Osteoblast (primary cell): ENCODE measurements around the gene NPB. TPM values are rescaled to one million over a fixed set of nuclear protein-coding genes. Genes with fewer than 3 reads are reported as not detected.

Source experiments
- DNase-seq: peaks from one replicate; pipeline ENCODE4 v3.0.0; 2011; ENCODE audit warnings: low spot score, mixed read lengths; ENCODE audit not compliant: insufficient read length; ENCODE audit errors: missing footprints
- H2AFZ ChIP-seq: 2 replicates; pipeline ENCODE4 v1.6.0; 2011; ENCODE audit warnings: mild to moderate bottlenecking, low read length
- H3K27ac ChIP-seq: 2 replicates; pipeline ENCODE4 v1.5.1; 2011; ENCODE audit warnings: mild to moderate bottlenecking, low read depth, low read length, moderate library complexity
- H3K27me3 ChIP-seq: 2 replicates; pipeline ENCODE4 v1.6.0; 2012; ENCODE audit warnings: mild to moderate bottlenecking, control low read depth, inconsistent platforms, low read length, moderate library complexity; ENCODE audit not compliant: insufficient read depth
- H3K36me3 ChIP-seq: 2 replicates; pipeline ENCODE4 v1.5.1; 2011; ENCODE audit warnings: mild to moderate bottlenecking, low read length, control low read depth, moderate library complexity; ENCODE audit not compliant: insufficient read depth
- H3K4me1 ChIP-seq: 2 replicates; pipeline ENCODE4 v1.5.1; 2011; ENCODE audit warnings: mild to moderate bottlenecking, low read length, control low read depth, moderate library complexity; ENCODE audit not compliant: insufficient read depth
- H3K4me2 ChIP-seq: 2 replicates; pipeline ENCODE4 v1.6.0; 2011; ENCODE audit warnings: mild to moderate bottlenecking, low read length; ENCODE audit not compliant: insufficient read depth
- H3K4me3 ChIP-seq: fragments of 200-600 bp; sonication (generic); 3 replicates; pipeline ENCODE4 v1.5.1; 2012; ENCODE audit warnings: mild to moderate bottlenecking, low read length, inconsistent platforms; ENCODE audit not compliant: insufficient read depth
- H3K79me2 ChIP-seq: 2 replicates; pipeline ENCODE4 v1.6.0; 2012; ENCODE audit warnings: mild to moderate bottlenecking, low read length, control low read depth, inconsistent platforms; ENCODE audit not compliant: insufficient read depth
- H3K9me3 ChIP-seq: 2 replicates; pipeline ENCODE4 v1.5.1; 2011; ENCODE audit warnings: low read depth, low read length, control low read depth
- H4K20me1 ChIP-seq: 2 replicates; pipeline ENCODE4 v1.6.0; 2012; ENCODE audit warnings: mild to moderate bottlenecking, low read length, control low read depth; ENCODE audit not compliant: insufficient read depth
- CTCF ChIP-seq: IDR thresholded peaks from 2 replicates; pipeline ENCODE4 v1.5.1; 2011; ENCODE audit warnings: mild to moderate bottlenecking, low read depth, low read length, moderate library complexity; ENCODE audit errors: extremely low read depth
- total RNA-seq: library from RNA; depleted of rRNA; stranded (reverse); fragments of >200 nt; gene quantifications from 2 replicates; pipeline ENCODE4 v1.2.3, GENCODE V29; 2012

NPB gene
- total RNA-seq, 1 donor, result under 0.01 TPM

- H3K79me2 ChIP-seq, result peaks cover 7% of the 10 kb centered on the region
- no peak for TF ChIP-seq CTCF
- no peak overlapping the region for H3K27ac ChIP-seq
- H3K4me2 ChIP-seq, result no peak overlapping the region
- no peaks in the 10 kb centered on the region for H3K4me1 ChIP-seq
- H3K4me3 ChIP-seq, result no peak overlapping the region
- no peaks in the 10 kb centered on the region for H3K9me3 ChIP-seq
- no peaks in the 10 kb centered on the region for H3K27me3 ChIP-seq
- H4K20me1 ChIP-seq, result no peaks in the 10 kb centered on the region
- peaks cover 39% of the 10 kb centered on the region for H3K36me3 ChIP-seq
- no peak overlapping the region for H2AFZ ChIP-seq
- DNase-seq, result no peak
Measured at GRCh38 chr17:81877569-81877968, 24.5 kb upstream of the NPB start.

- Histone ChIP-seq H3K4me3 (no peak overlapping the region), H3K27ac (no peak overlapping the region), H4K20me1 (no peaks in the 10 kb centered on the region), H3K4me1 (no peaks in the 10 kb centered on the region), H3K79me2 (peaks cover 7% of the 10 kb centered on the region), H3K4me2 (no peak overlapping the region), H3K9me3 (no peaks in the 10 kb centered on the region), H3K27me3 (no peaks in the 10 kb centered on the region), H2AFZ (no peak overlapping the region), H3K36me3 (peaks cover 41% of the 10 kb centered on the region)
- TF ChIP-seq CTCF, result no peak
- peak; percentile 26 for DNase-seq
Measured at GRCh38 chr17:81878294-81878693, 23.7 kb upstream of the NPB start.

- Histone ChIP-seq H3K4me2 (no peak overlapping the region), H2AFZ (no peak overlapping the region), H3K79me2 (peaks cover 7% of the 10 kb centered on the region), H3K27ac (no peak overlapping the region), H3K9me3 (no peaks in the 10 kb centered on the region), H3K4me3 (no peak overlapping the region), H3K4me1 (peaks cover under 1% of the 10 kb centered on the region), H3K36me3 (peaks cover 41% of the 10 kb centered on the region), H4K20me1 (no peaks in the 10 kb centered on the region), H3K27me3 (no peaks in the 10 kb centered on the region)
- no peak for TF ChIP-seq CTCF
- peak; percentile 50 for DNase-seq
Measured at GRCh38 chr17:81879121-81879520, 22.9 kb upstream of the NPB start.

GRCh38 chr17:81884520-81884919, 17.5 kb upstream of the NPB start:
- no peaks in the 10 kb centered on the region for H3K27me3 ChIP-seq
- H3K27ac ChIP-seq, result peak overlapping the region; percentile 39
- no peaks in the 10 kb centered on the region for H3K9me3 ChIP-seq
- peaks cover 28% of the 10 kb centered on the region for H3K4me1 ChIP-seq
- no peak overlapping the region for H3K4me3 ChIP-seq
- H2AFZ ChIP-seq, result no peak overlapping the region
- peak; percentile 97 for DNase-seq
- peaks cover 41% of the 10 kb centered on the region for H3K79me2 ChIP-seq
- peaks cover 15% of the 10 kb centered on the region for H4K20me1 ChIP-seq
- H3K4me2 ChIP-seq, result peak overlapping the region; percentile 16
- H3K36me3 ChIP-seq, result peaks cover 57% of the 10 kb centered on the region
- TF ChIP-seq CTCF, result no peak
